ENCODE measurements around the gene MIA2.

The MIA2 gene

GRCh38 chr14:39203659-39204606, 29.8 kb upstream of the MIA2 start:
- TF ChIP-seq POLR2AphosphoS5 (IDR thresholded peaks at IDR 0.05; ENCODE audit: low read depth, low read length) (no peak), FOXP2 (optimal IDR thresholded peaks at IDR 0.05; ENCODE audit: borderline replicate concordance, extremely low read depth, extremely low read length, insufficient read depth) (no peak), TAF1 (IDR thresholded peaks at IDR 0.05; ENCODE audit: borderline replicate concordance, insufficient read depth, low read length) (no peak), REST (IDR thresholded peaks at IDR 0.05; ENCODE audit: insufficient read depth in 1 of 2, low read depth in 2 of 2, low read length in 2 of 2) (no peak), SIN3A (IDR thresholded peaks at IDR 0.05; ENCODE audit: borderline replicate concordance, insufficient read depth, low read length) (no peak)

GRCh38 chr14:39211109-39211741, 22.5 kb upstream of the MIA2 start:
- TF ChIP-seq SIN3A (IDR thresholded peaks at IDR 0.05; ENCODE audit: borderline replicate concordance, insufficient read depth, low read length) (no peak), TAF1 (IDR thresholded peaks at IDR 0.05; ENCODE audit: borderline replicate concordance, insufficient read depth, low read length) (no peak), REST (IDR thresholded peaks at IDR 0.05; ENCODE audit: insufficient read depth in 1 of 2, low read depth in 2 of 2, low read length in 2 of 2) (no peak), POLR2AphosphoS5 (IDR thresholded peaks at IDR 0.05; ENCODE audit: low read depth, low read length) (no peak), FOXP2 (optimal IDR thresholded peaks at IDR 0.05; ENCODE audit: borderline replicate concordance, extremely low read depth, extremely low read length, insufficient read depth) (no peak)

- TF ChIP-seq SIN3A (IDR thresholded peaks at IDR 0.05; ENCODE audit: borderline replicate concordance, insufficient read depth, low read length) (no peak), REST (IDR thresholded peaks at IDR 0.05; ENCODE audit: insufficient read depth in 1 of 2, low read depth in 2 of 2, low read length in 2 of 2) (no peak), POLR2AphosphoS5 (IDR thresholded peaks at IDR 0.05; ENCODE audit: low read depth, low read length) (no peak), TAF1 (IDR thresholded peaks at IDR 0.05; ENCODE audit: borderline replicate concordance, insufficient read depth, low read length) (no peak), FOXP2 (optimal IDR thresholded peaks at IDR 0.05; ENCODE audit: borderline replicate concordance, extremely low read depth, extremely low read length, insufficient read depth) (no peak)
These were observed 21.7 kb upstream of the MIA2 start for GRCh38 chr14:39212034-39212433.

GRCh38 chr14:39212693-39213092, 21.0 kb upstream of the MIA2 start:
- TF ChIP-seq FOXP2 (optimal IDR thresholded peaks at IDR 0.05; ENCODE audit: borderline replicate concordance, extremely low read depth, extremely low read length, insufficient read depth): no peak
- no peak for TF ChIP-seq TAF1 (IDR thresholded peaks at IDR 0.05; ENCODE audit: borderline replicate concordance, insufficient read depth, low read length)
- no peak for TF ChIP-seq SIN3A (IDR thresholded peaks at IDR 0.05; ENCODE audit: borderline replicate concordance, insufficient read depth, low read length)
- no peak for TF ChIP-seq POLR2AphosphoS5 (IDR thresholded peaks at IDR 0.05; ENCODE audit: low read depth, low read length)
- no peak for TF ChIP-seq REST (IDR thresholded peaks at IDR 0.05; ENCODE audit: insufficient read depth in 1 of 2, low read depth in 2 of 2, low read length in 2 of 2)

Data from PFSK-1 (cell line).